WTC11 (cell line): ENCODE results near the gene ZDHHC16. TPM values are rescaled to one million over a fixed set of nuclear protein-coding genes. Genes with fewer than 3 reads are reported as not detected.

Experiments used
- ATAC-seq: fragments of 200-7000 bp; cut with Tn5 transposase; 2 replicates; pipeline ENCODE4 v1.10.0; 2021; ENCODE audit warnings: mild to moderate bottlenecking, moderate library complexity
- Bru-seq: library from RNA; stranded (reverse); fragments of 400-500 nt; gene quantifications from one replicate; lab custom pipeline; 2021; lab: Mats Ljungman, UMichigan
- CTCF ChIA-PET: fragments of 300-600 bp; sonication (Branson Sonifier 250); formaldehyde crosslinking; loops from one replicate; lab custom pipeline; 2021; ENCODE audit warnings: antibody characterized with exemption; lab: Charles Lee
- POLR2A ChIA-PET: fragments of 350-600 bp; sonication (Branson Sonifier 250); formaldehyde crosslinking; loops from one replicate; lab custom pipeline; 2021; ENCODE audit warnings: antibody characterized with exemption; lab: Charles Lee
- DNase-seq: peaks from one replicate; pipeline ENCODE4 v3.0.0; 2021; ENCODE audit warnings: low spot score
- H3K27ac Mint-ChIP-seq: 2 replicates; pipeline ENCODE4 v1.8.0; 2021; ENCODE audit warnings: mixed read lengths
- H3K27me3 Mint-ChIP-seq: 2 replicates; pipeline ENCODE4 v1.8.0; 2021; ENCODE audit warnings: low read depth, mild to moderate bottlenecking, moderate library complexity, mixed read lengths
- H3K36me3 Mint-ChIP-seq: 2 replicates; pipeline ENCODE4 v1.8.0; 2021; ENCODE audit warnings: mixed read lengths
- H3K4me1 Mint-ChIP-seq: 2 replicates; pipeline ENCODE4 v1.8.0; 2022; ENCODE audit warnings: mixed read lengths
- H3K4me3 Mint-ChIP-seq: 2 replicates; pipeline ENCODE4 v1.8.0; 2021; ENCODE audit warnings: mild to moderate bottlenecking, moderate library complexity, mixed read lengths
- H3K9me3 Mint-ChIP-seq: 2 replicates; pipeline ENCODE4 v1.8.0; 2021; ENCODE audit warnings: mixed read lengths
- ATF1 ChIP-seq: sonication (generic); formaldehyde crosslinking; IDR thresholded peaks from 2 replicates; pipeline ENCODE4 v1.8.1; 2023; ENCODE audit warnings: mild to moderate bottlenecking, moderate library complexity, missing genetic modification reagents
- ESRRA ChIP-seq: sonication (generic); formaldehyde crosslinking; IDR thresholded peaks from 2 replicates; pipeline ENCODE4 v1.8.1; 2022; ENCODE audit warnings: mild to moderate bottlenecking, missing genetic modification reagents, borderline replicate concordance
- FOXP1 ChIP-seq: sonication (generic); formaldehyde crosslinking; IDR thresholded peaks from 2 replicates; pipeline ENCODE4 v1.8.0; 2022; ENCODE audit warnings: missing genetic modification reagents, mild to moderate bottlenecking, moderate library complexity, borderline replicate concordance
- JUN ChIP-seq: sonication (generic); formaldehyde crosslinking; IDR thresholded peaks from 2 replicates; pipeline ENCODE4 v1.8.0; 2023; ENCODE audit warnings: mild to moderate bottlenecking, missing genetic modification reagents
- KAT7 ChIP-seq: sonication (generic); formaldehyde crosslinking; IDR thresholded peaks from 2 replicates; pipeline ENCODE4 v1.8.1; 2023; ENCODE audit warnings: missing genetic modification reagents, mild to moderate bottlenecking, borderline replicate concordance
- MXD4 ChIP-seq: fragments of 250-450 bp; sonication (Bioruptor Pico); IDR thresholded peaks from 2 replicates; pipeline ENCODE4 v1.8.0; 2021; ENCODE audit warnings: mild to moderate bottlenecking, moderate library complexity, borderline replicate concordance
- NFATC4 ChIP-seq: fragments of 250-450 bp; sonication (Bioruptor Pico); IDR thresholded peaks from 2 replicates; pipeline ENCODE4 v1.9.0; 2021; ENCODE audit warnings: mild to moderate bottlenecking
- NFE2L1 ChIP-seq: sonication (generic); formaldehyde crosslinking; IDR thresholded peaks from 2 replicates; pipeline ENCODE4 v1.8.1; 2023; ENCODE audit warnings: missing genetic modification reagents
- NFYB ChIP-seq: sonication (generic); formaldehyde crosslinking; conservative IDR thresholded peaks from 2 replicates; pipeline ENCODE4 v1.8.0; 2022; ENCODE audit warnings: low read depth, missing genetic modification reagents
- RORB ChIP-seq: fragments of 250-450 bp; sonication (Bioruptor Pico); IDR thresholded peaks from 2 replicates; pipeline ENCODE4 v1.9.0; 2021; ENCODE audit warnings: mild to moderate bottlenecking
- SMAD3 ChIP-seq: sonication (generic); formaldehyde crosslinking; IDR thresholded peaks from 2 replicates; pipeline ENCODE4 v1.8.0; 2022; ENCODE audit warnings: missing genetic modification reagents, mild to moderate bottlenecking, borderline replicate concordance
- SOX15 ChIP-seq: fragments of 250-450 bp; sonication (Bioruptor Pico); IDR thresholded peaks from 2 replicates; pipeline ENCODE4 v1.9.0; 2021; ENCODE audit warnings: mild to moderate bottlenecking
- TEAD1 ChIP-seq: sonication (generic); formaldehyde crosslinking; IDR thresholded peaks from 2 replicates; pipeline ENCODE4 v1.8.0; 2022; ENCODE audit warnings: mild to moderate bottlenecking, missing genetic modification reagents
- ZBTB21 ChIP-seq: sonication (generic); formaldehyde crosslinking; IDR thresholded peaks from 2 replicates; pipeline ENCODE4 v1.8.1; 2023; ENCODE audit warnings: mild to moderate bottlenecking, missing genetic modification reagents, borderline replicate concordance
- ZNF138 ChIP-seq: sonication (generic); formaldehyde crosslinking; conservative IDR thresholded peaks from 2 replicates; pipeline ENCODE4 v1.8.1; 2022; ENCODE audit warnings: mild to moderate bottlenecking, moderate library complexity, missing genetic modification reagents
- ZNF263 ChIP-seq: sonication (generic); formaldehyde crosslinking; IDR thresholded peaks from 2 replicates; pipeline ENCODE4 v1.8.1; 2022; ENCODE audit warnings: low read depth, mild to moderate bottlenecking, moderate library complexity, missing genetic modification reagents
- ZNF416 ChIP-seq: fragments of 250-450 bp; sonication (Bioruptor Pico); IDR thresholded peaks from 2 replicates; pipeline ENCODE4 v1.9.0; 2021; ENCODE audit warnings: mild to moderate bottlenecking, inconsistent platforms
- long read RNA-seq, 3 experiments: library from RNA in 1 of 3; library from capped mRNA in 1 of 3; library from polyadenylated mRNA in 1 of 3; unstranded in 2 of 3; stranded (forward) in 1 of 3; transcript quantifications; one replicate each; pipeline ENCODE4 v2.0.0, GENCODE V29; 2021
- total RNA-seq: library from RNA; stranded (reverse); gene quantifications from 3 replicates; pipeline ENCODE4 v1.2.3, GENCODE V29; 2021
- TF ChIP-seq, protein P1 (sequence below): sonication (generic); formaldehyde crosslinking; IDR thresholded peaks from 2 replicates; pipeline ENCODE4 v1.8.1; 2022; ENCODE audit warnings: mild to moderate bottlenecking, missing genetic modification reagents, moderate library complexity, borderline replicate concordance
- TF ChIP-seq, protein P2 (sequence below): sonication (generic); formaldehyde crosslinking; IDR thresholded peaks from 2 replicates; pipeline ENCODE4 v1.8.0; 2022; ENCODE audit warnings: mild to moderate bottlenecking, missing genetic modification reagents
- TF ChIP-seq, protein P3 (sequence below): sonication (generic); formaldehyde crosslinking; conservative IDR thresholded peaks from 2 replicates; pipeline ENCODE4 v1.8.1; 2022; ENCODE audit warnings: mild to moderate bottlenecking, missing genetic modification reagents
- TF ChIP-seq, protein P4 (sequence below): sonication (generic); formaldehyde crosslinking; IDR thresholded peaks from 2 replicates; pipeline ENCODE4 v1.8.1; 2022; ENCODE audit warnings: missing genetic modification reagents, borderline replicate concordance
- TF ChIP-seq, protein P5 (sequence below): sonication (generic); formaldehyde crosslinking; IDR thresholded peaks from 2 replicates; pipeline ENCODE4 v1.8.1; 2023; ENCODE audit warnings: mild to moderate bottlenecking, missing genetic modification reagents
- TF ChIP-seq, protein P6 (sequence below): sonication (generic); formaldehyde crosslinking; IDR thresholded peaks from 2 replicates; pipeline ENCODE4 v1.8.1; 2022; ENCODE audit warnings: low read depth, mild to moderate bottlenecking, moderate library complexity, missing genetic modification reagents, borderline replicate concordance
- TF ChIP-seq, protein P7 (sequence below): sonication (generic); formaldehyde crosslinking; IDR thresholded peaks from 2 replicates; pipeline ENCODE4 v1.8.1; 2022; ENCODE audit warnings: mild to moderate bottlenecking, moderate library complexity, missing genetic modification reagents
- TF ChIP-seq, protein P8 (sequence below): sonication (generic); formaldehyde crosslinking; IDR thresholded peaks from 2 replicates; pipeline ENCODE4 v1.8.0; 2022; ENCODE audit warnings: mild to moderate bottlenecking, missing genetic modification reagents

Gene ZDHHC16
- 39.6 to 44.4 TPM (median 44.0 TPM) in 3 replicates for total RNA-seq
- Bru-seq, nascent RNA = percentile 84 among the genes with signal in this experiment
- long read RNA-seq, experiment 1, transcript ZDHHC16-206 (11 exons, 1,798 nt) = minor isoform, 72 of 291 reads
- long read RNA-seq, experiment 1, transcript ZDHHC16-205 (8 exons, 1,280 nt) = minor isoform, 23 of 291 reads
- long read RNA-seq, experiment 1, transcript ZDHHC16-203 (10 exons, 1,647 nt) = minor isoform, 7 of 291 reads
- long read RNA-seq, experiment 1, transcript ZDHHC16-202 (10 exons, 1,718 nt) = major isoform, 82 of 291 reads
- long read RNA-seq, experiment 1, partial matches to known transcripts = 7 of 291 reads
- long read RNA-seq, experiment 1, other reads (novel, unspliced or antisense) = 91 of 291 reads
- long read RNA-seq, experiment 2, transcript ZDHHC16-206 (11 exons, 1,798 nt) = minor isoform, 6 of 47 reads
- long read RNA-seq, experiment 2, transcript ZDHHC16-202 (10 exons, 1,718 nt) = major isoform, 9 of 47 reads
- long read RNA-seq, experiment 2, partial matches to known transcripts = 6 of 47 reads
- long read RNA-seq, experiment 2, other reads (novel, unspliced or antisense) = 19 of 47 reads
- long read RNA-seq, experiment 3, transcript ZDHHC16-202 (10 exons, 1,718 nt) = major isoform, 6 of 14 reads
- long read RNA-seq, experiment 3, partial matches to known transcripts = 1 of 14 reads
- long read RNA-seq, experiment 3, other reads (novel, unspliced or antisense) = 5 of 14 reads

DNA sequence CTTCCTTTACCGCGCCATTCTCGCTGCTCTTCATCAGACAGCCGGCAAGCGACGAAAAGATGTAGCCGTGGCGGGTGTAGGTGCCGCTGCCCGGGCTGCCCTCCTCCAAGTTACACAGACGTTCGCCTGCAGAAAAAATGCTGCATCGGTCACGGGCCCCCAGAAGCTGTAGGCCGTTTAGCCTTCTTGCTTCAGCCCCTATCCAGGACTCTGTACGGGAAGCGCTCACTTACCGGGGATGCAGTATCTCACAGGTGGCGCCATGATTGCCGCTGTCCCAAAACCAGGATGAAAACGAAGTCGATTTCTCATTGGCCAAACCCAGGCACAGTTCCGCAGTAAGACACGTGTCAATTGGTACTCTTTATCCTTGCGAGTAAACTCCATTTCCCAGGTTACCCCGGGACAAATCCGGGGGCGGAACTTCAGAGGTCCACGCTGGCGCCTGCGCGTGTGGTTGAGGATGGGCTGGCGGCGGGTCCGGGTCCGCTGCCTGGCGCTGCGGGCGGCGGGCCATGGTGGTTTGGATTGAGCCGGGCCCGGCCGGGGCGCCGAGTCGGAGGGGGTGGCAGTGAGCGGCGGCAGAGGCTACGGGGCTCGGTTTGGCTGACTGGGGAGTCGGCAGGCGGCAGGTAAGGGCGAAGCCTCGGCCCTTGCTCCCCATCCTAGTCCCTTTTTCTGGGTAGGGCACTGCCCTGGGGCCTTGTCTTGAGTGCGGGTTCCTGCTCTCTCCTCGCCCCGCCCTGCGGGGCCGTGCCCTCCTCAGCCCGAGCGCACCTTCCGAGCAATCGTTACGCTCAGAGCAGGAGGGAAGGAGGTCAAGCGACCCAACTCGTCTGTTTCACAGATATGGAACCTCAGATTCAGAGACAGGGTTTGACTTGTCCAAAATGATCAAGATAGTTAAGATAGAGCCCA, at the start of gene ZDHHC16, which contains the start of gene EXOSC1:
Gene ZDHHC16, plus strand, starts transcription at position 454 of the 918 bp plus-strand sequence. CDS start 5,501 bp downstream, outside the sequence.
Gene EXOSC1, minus strand, starts transcription at position 285 of the 918 bp plus-strand sequence. Its CDS starts 21 bp downstream, at position 264.
- ATAC-seq (peak; percentile 96), DNase-seq (peak; percentile 95)
- no peaks in the 10 kb centered on the region for H3K27me3 Mint-ChIP-seq
- ChIA-PET POLR2A (interaction anchor here (0.8 kb wide), 1 partner anchor 16 kb away, joined by 3 read pairs; no protein-coding TSS in a partner anchor), CTCF (no interaction called here)
- H3K9me3 Mint-ChIP-seq = no peaks in the 10 kb centered on the region
- H3K4me3 Mint-ChIP-seq = peak within 1 kb of the TSS; percentile 97
- peaks cover 13% of the 10 kb centered on the region for H3K36me3 Mint-ChIP-seq
- peak within 1 kb of the TSS; percentile 94 for H3K27ac Mint-ChIP-seq
- H3K4me1 Mint-ChIP-seq = peaks cover 18% of the 10 kb centered on the region
- TF ChIP-seq, protein P1, sequence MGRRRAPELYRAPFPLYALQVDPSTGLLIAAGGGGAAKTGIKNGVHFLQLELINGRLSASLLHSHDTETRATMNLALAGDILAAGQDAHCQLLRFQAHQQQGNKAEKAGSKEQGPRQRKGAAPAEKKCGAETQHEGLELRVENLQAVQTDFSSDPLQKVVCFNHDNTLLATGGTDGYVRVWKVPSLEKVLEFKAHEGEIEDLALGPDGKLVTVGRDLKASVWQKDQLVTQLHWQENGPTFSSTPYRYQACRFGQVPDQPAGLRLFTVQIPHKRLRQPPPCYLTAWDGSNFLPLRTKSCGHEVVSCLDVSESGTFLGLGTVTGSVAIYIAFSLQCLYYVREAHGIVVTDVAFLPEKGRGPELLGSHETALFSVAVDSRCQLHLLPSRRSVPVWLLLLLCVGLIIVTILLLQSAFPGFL = no peak
- TF ChIP-seq, protein P2, sequence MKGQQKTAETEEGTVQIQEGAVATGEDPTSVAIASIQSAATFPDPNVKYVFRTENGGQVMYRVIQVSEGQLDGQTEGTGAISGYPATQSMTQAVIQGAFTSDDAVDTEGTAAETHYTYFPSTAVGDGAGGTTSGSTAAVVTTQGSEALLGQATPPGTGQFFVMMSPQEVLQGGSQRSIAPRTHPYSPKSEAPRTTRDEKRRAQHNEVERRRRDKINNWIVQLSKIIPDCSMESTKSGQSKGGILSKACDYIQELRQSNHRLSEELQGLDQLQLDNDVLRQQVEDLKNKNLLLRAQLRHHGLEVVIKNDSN (CRISPR knock-in tag) = peak; percentile 49; the same call in 1 of the 2 replicates
- TF ChIP-seq NFE2L1 (CRISPR knock-in tag) (0 out of 2 replicates have a peak, but pooled peaks have one; percentile 17), SMAD3 (CRISPR knock-in tag) (no peak), JUN (CRISPR knock-in tag) (0 out of 2 replicates have a peak, but pooled peaks have one; percentile 68), NFATC4 (CRISPR knock-in tag) (no peak), FOXP1 (0 out of 2 replicates have a peak, but pooled peaks have one; percentile 40), SOX15 (CRISPR knock-in tag) (no peak), RORB (CRISPR knock-in tag) (no peak), NFYB (CRISPR knock-in tag) (peak; percentile 91), ESRRA (peak; percentile 2; the same call in 1 of the 2 replicates), KAT7 (CRISPR knock-in tag) (no peak), ZNF138 (CRISPR knock-in tag) (0 out of 2 replicates have a peak, but pooled peaks have one; percentile 41), ZNF263 (CRISPR knock-in tag) (no peak), ATF1 (CRISPR knock-in tag) (no peak), ZNF416 (CRISPR knock-in tag) (0 out of 2 replicates have a peak, but pooled peaks have one; percentile 54), ZBTB21 (CRISPR knock-in tag) (0 out of 2 replicates have a peak, but pooled peaks have one; percentile 62), MXD4 (CRISPR knock-in tag) (no peak), TEAD1 (CRISPR knock-in tag) (0 out of 2 replicates have a peak, but pooled peaks have one; percentile 14)
- TF ChIP-seq, protein P3, sequence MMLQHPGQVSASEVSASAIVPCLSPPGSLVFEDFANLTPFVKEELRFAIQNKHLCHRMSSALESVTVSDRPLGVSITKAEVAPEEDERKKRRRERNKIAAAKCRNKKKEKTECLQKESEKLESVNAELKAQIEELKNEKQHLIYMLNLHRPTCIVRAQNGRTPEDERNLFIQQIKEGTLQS (CRISPR knock-in tag) = no peak
- TF ChIP-seq, protein P4, sequence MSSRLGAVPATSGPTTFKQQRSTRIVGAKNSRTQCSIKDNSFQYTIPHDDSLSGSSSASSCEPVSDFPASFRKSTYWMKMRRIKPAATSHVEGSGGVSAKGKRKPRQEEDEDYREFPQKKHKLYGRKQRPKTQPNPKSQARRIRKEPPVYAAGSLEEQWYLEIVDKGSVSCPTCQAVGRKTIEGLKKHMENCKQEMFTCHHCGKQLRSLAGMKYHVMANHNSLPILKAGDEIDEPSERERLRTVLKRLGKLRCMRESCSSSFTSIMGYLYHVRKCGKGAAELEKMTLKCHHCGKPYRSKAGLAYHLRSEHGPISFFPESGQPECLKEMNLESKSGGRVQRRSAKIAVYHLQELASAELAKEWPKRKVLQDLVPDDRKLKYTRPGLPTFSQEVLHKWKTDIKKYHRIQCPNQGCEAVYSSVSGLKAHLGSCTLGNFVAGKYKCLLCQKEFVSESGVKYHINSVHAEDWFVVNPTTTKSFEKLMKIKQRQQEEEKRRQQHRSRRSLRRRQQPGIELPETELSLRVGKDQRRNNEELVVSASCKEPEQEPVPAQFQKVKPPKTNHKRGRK (CRISPR knock-in tag) = no peak
- TF ChIP-seq, protein P5, sequence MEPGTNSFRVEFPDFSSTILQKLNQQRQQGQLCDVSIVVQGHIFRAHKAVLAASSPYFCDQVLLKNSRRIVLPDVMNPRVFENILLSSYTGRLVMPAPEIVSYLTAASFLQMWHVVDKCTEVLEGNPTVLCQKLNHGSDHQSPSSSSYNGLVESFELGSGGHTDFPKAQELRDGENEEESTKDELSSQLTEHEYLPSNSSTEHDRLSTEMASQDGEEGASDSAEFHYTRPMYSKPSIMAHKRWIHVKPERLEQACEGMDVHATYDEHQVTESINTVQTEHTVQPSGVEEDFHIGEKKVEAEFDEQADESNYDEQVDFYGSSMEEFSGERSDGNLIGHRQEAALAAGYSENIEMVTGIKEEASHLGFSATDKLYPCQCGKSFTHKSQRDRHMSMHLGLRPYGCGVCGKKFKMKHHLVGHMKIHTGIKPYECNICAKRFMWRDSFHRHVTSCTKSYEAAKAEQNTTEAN (CRISPR knock-in tag) = no peak
- TF ChIP-seq, protein P6, sequence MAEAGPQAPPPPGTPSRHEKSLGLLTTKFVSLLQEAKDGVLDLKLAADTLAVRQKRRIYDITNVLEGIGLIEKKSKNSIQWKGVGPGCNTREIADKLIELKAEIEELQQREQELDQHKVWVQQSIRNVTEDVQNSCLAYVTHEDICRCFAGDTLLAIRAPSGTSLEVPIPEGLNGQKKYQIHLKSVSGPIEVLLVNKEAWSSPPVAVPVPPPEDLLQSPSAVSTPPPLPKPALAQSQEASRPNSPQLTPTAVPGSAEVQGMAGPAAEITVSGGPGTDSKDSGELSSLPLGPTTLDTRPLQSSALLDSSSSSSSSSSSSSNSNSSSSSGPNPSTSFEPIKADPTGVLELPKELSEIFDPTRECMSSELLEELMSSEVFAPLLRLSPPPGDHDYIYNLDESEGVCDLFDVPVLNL = no peak; the same call in 1 of the 2 replicates
- TF ChIP-seq, protein P7, sequence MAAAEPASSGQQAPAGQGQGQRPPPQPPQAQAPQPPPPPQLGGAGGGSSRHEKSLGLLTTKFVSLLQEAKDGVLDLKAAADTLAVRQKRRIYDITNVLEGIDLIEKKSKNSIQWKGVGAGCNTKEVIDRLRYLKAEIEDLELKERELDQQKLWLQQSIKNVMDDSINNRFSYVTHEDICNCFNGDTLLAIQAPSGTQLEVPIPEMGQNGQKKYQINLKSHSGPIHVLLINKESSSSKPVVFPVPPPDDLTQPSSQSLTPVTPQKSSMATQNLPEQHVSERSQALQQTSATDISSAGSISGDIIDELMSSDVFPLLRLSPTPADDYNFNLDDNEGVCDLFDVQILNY (CRISPR knock-in tag) = peak; percentile 59; the same call in 1 of the 2 replicates
- TF ChIP-seq, protein P8, sequence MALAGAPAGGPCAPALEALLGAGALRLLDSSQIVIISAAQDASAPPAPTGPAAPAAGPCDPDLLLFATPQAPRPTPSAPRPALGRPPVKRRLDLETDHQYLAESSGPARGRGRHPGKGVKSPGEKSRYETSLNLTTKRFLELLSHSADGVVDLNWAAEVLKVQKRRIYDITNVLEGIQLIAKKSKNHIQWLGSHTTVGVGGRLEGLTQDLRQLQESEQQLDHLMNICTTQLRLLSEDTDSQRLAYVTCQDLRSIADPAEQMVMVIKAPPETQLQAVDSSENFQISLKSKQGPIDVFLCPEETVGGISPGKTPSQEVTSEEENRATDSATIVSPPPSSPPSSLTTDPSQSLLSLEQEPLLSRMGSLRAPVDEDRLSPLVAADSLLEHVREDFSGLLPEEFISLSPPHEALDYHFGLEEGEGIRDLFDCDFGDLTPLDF (CRISPR knock-in tag) = no peak
